MG63 (cell line): ENCODE data around the gene DCDC1. TPM values are rescaled to one million over a fixed set of nuclear protein-coding genes. Genes with fewer than 3 reads are reported as not detected.

Experiments used
- DNase-seq: peaks from one replicate; pipeline ENCODE4 v3.0.0-alpha.2; 2020
- H3K27me3 ChIP-seq: fragments of 250-450 bp; sonication (Bioruptor Pico); 2 replicates; pipeline ENCODE4 v1.5.1; 2020; ENCODE audit warnings: mild to moderate bottlenecking, moderate library complexity
- H3K36me3 ChIP-seq: fragments of 250-450 bp; sonication (Bioruptor Pico); 2 replicates; pipeline ENCODE4 v1.5.1; 2020; ENCODE audit warnings: mild to moderate bottlenecking, moderate library complexity
- H3K4me3 ChIP-seq: fragments of 250-450 bp; sonication (Bioruptor Pico); 2 replicates; pipeline ENCODE4 v1.5.1; 2020; ENCODE audit warnings: mild to moderate bottlenecking, moderate library complexity
- H3K9me3 ChIP-seq: fragments of 250-450 bp; sonication (Bioruptor Pico); 2 replicates; pipeline ENCODE4 v1.5.1; 2020; ENCODE audit warnings: mild to moderate bottlenecking, moderate library complexity
- total RNA-seq: library from RNA; depleted of rRNA; stranded (reverse); fragments of >200 nt; shearing (Covaris generic); gene quantifications from 2 replicates; pipeline ENCODE4 v1.2.3, GENCODE V29; 2014; ENCODE audit warnings: low replicate concordance

The DCDC1 gene
- total RNA-seq, 1 experiment from 2014 or later, result 0.36 TPM

DNA sequence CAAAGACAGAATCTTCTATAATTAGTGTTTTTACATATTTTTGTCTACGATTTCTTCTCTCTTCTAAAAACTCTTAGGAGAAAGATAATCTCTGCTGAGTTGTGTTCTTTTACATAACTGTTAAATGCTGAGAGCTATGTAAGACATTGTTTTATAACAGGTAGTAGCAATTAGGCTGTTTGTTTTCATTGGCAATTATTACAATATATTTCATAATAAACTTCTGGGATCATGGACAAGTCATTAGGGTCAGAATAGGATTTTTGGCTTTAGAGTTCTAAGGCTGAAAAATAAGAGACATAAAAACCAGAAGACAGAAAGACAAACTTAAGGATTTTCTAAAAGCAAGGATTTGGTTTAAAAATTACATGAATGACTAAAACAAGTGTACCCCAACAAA lies 120.8 kb downstream of the DCDC1 start:
- no peak overlapping the region for H3K4me3 ChIP-seq
- no peak for DNase-seq
- H3K27me3 ChIP-seq, result no peaks in the 10 kb centered on the region
- no peaks in the 10 kb centered on the region for H3K9me3 ChIP-seq
- no peaks in the 10 kb centered on the region for H3K36me3 ChIP-seq

DNA sequence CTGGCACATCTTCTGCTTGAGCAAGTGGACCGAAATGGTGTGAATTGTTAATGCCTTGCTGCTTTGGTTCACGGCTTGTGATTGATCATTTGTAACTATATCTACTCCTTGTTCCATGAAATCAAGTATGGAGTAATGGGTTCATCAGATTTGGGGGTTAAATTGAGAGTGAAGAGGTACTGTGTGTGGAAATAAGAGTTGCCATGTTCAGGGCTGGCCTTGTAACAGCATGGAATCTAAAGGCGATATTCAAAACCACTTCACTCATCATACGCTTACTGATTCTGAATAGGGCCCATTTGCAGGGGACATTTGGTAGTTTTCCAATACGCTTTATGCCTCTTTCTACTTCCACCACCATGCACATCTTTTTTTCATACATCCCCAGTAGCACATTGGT lies 122.2 kb downstream of the DCDC1 start:
- no peak overlapping the region for H3K4me3 ChIP-seq
- H3K9me3 ChIP-seq, result no peaks in the 10 kb centered on the region
- H3K27me3 ChIP-seq, result no peaks in the 10 kb centered on the region
- DNase-seq, result no peak
- no peaks in the 10 kb centered on the region for H3K36me3 ChIP-seq

DNA sequence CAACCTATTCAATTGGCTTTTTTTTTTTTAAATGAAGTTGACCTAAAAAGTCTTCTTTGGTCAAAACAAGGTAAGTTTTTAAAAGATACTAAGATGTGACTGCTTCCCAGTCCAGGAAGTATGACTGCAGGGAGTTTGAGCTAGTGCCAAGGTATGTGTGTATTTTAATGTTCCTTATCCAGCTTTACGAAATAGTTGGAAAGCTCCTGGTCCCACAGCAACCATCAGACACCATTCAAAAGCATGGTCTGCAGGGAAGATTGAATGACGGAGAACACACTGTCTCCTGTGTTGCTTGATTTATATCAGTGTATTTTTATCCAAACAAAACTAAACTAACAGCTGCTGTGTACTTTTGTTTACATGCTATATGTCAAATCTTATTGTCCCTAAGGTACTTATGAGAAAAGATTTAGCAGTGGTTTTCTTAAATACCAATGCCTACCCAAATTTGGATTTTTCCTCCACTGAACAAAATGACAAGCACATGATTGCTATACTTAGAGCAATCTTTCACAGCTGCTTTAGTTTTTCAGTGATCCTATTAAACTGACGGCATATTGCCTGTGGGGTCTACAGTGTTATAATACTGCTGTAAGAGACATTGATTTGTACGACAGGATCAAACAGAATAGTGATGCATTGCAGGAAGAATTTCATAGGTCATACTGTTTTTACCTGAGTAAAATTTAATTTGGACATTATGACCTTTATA lies 122.9 kb downstream of the DCDC1 start:
- Histone ChIP-seq H3K27me3 (no peaks in the 10 kb centered on the region), H3K9me3 (no peaks in the 10 kb centered on the region), H3K4me3 (no peak overlapping the region), H3K36me3 (no peaks in the 10 kb centered on the region)
- DNase-seq, result no peak

DNA sequence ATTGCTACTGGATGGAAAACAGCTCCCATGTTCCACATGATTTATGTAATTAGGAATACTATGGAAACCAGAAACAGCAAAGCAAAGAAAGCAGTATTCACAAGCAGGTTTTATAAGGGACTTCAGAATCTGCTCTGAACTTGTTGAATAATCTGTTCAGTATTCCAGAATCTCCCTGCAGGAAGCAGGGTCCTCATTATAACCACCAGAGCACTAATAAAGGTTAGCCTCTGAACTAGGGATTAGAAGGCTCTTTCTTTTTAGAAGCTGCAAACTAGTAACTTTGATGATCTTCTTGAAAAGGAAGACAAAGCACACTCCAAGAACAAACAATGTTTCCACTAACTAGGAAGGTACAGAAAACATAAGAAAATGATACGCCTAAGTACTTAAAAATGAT lies 125.8 kb downstream of the DCDC1 start:
- Histone ChIP-seq H3K36me3 (no peaks in the 10 kb centered on the region), H3K27me3 (no peaks in the 10 kb centered on the region)

GRCh38 chr11:31240340-31240904 lies 129.1 kb downstream of the DCDC1 start:
- H3K9me3 ChIP-seq, result no peaks in the 10 kb centered on the region
- H3K36me3 ChIP-seq, result no peaks in the 10 kb centered on the region
- H3K4me3 ChIP-seq, result no peak overlapping the region
- peak; percentile 6 for DNase-seq
- no peaks in the 10 kb centered on the region for H3K27me3 ChIP-seq

More for the DNA sequence above, 125.8 kb downstream of the DCDC1 start:
- no peaks in the 10 kb centered on the region for H3K9me3 ChIP-seq
- H3K4me3 ChIP-seq, result no peak overlapping the region
- no peak for DNase-seq

- no peak overlapping the region for H3K4me3 ChIP-seq
- no peaks in the 10 kb centered on the region for H3K36me3 ChIP-seq
- H3K9me3 ChIP-seq, result no peaks in the 10 kb centered on the region
- DNase-seq, result peak; percentile 2
- H3K27me3 ChIP-seq, result no peaks in the 10 kb centered on the region
Observed at GRCh38 chr11:31237819-31238760, 131.4 kb downstream of the DCDC1 start.

- no peak for DNase-seq
- H3K36me3 ChIP-seq, result no peaks in the 10 kb centered on the region
- H3K9me3 ChIP-seq, result no peaks in the 10 kb centered on the region
- H3K27me3 ChIP-seq, result no peaks in the 10 kb centered on the region
- H3K4me3 ChIP-seq, result no peak overlapping the region
Observed at GRCh38 chr11:31236143-31236542, 133.4 kb downstream of the DCDC1 start.

- H3K4me3 ChIP-seq, result no peak overlapping the region
- H3K9me3 ChIP-seq, result no peaks in the 10 kb centered on the region
- no peaks in the 10 kb centered on the region for H3K36me3 ChIP-seq
- H3K27me3 ChIP-seq, result no peaks in the 10 kb centered on the region
- no peak for DNase-seq
Observed at GRCh38 chr11:31233425-31233824, 136.1 kb downstream of the DCDC1 start.

- Histone ChIP-seq H3K4me3 (no peak overlapping the region), H3K27me3 (no peaks in the 10 kb centered on the region), H3K36me3 (no peaks in the 10 kb centered on the region), H3K9me3 (no peaks in the 10 kb centered on the region)
- DNase-seq, result no peak
Observed at GRCh38 chr11:31231601-31232000, 137.9 kb downstream of the DCDC1 start.

DNA sequence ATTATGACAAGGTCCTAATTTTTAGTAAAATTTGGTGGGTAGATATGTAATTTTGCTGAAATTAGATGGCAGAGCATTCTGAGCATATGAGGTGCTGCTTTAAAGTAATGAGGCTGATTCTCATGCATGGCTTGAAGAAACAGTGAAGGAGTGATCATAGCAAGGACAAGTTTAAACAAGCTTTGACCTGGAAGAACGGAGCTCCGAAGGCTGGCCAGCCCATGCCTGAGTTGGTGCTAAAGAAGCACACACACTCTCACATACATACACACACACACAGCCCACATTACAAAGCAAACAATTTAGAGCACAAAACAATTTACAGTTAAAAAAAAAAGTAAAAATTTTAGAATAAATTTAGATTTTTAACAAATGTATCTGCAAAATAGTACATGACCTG lies 150.7 kb downstream of the DCDC1 start:
- Histone ChIP-seq H3K36me3 (no peaks in the 10 kb centered on the region), H3K4me3 (no peak overlapping the region), H3K9me3 (no peaks in the 10 kb centered on the region), H3K27me3 (no peaks in the 10 kb centered on the region)
- DNase-seq, result no peak

- H3K9me3 ChIP-seq, result no peaks in the 10 kb centered on the region
- DNase-seq, result no peak
- no peaks in the 10 kb centered on the region for H3K36me3 ChIP-seq
- no peak overlapping the region for H3K4me3 ChIP-seq
- H3K27me3 ChIP-seq, result no peaks in the 10 kb centered on the region
Observed at GRCh38 chr11:31214372-31214771, 155.2 kb downstream of the DCDC1 start.

DNA sequence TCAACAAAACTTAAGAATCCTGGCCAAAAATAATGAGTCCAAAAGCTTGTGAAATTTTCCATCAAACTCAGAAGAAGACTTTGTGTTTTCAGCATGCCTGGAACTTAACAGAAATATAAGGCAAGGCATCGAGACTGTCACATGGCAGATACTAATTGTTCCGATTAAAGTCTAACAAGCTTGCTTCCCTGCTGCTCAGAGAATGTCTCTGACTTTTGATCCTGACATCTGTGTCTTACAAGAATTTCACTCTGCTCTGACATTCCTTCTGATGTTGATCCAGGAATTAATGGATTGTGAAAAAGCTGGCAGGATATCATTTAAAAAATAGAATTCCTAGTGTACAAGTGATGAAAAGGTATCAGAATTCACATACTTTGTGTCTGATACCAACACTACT lies 170.2 kb downstream of the DCDC1 start:
- Histone ChIP-seq H3K4me3 (no peak overlapping the region), H3K36me3 (no peaks in the 10 kb centered on the region), H3K27me3 (no peaks in the 10 kb centered on the region), H3K9me3 (no peaks in the 10 kb centered on the region)
- DNase-seq, result no peak

DNA sequence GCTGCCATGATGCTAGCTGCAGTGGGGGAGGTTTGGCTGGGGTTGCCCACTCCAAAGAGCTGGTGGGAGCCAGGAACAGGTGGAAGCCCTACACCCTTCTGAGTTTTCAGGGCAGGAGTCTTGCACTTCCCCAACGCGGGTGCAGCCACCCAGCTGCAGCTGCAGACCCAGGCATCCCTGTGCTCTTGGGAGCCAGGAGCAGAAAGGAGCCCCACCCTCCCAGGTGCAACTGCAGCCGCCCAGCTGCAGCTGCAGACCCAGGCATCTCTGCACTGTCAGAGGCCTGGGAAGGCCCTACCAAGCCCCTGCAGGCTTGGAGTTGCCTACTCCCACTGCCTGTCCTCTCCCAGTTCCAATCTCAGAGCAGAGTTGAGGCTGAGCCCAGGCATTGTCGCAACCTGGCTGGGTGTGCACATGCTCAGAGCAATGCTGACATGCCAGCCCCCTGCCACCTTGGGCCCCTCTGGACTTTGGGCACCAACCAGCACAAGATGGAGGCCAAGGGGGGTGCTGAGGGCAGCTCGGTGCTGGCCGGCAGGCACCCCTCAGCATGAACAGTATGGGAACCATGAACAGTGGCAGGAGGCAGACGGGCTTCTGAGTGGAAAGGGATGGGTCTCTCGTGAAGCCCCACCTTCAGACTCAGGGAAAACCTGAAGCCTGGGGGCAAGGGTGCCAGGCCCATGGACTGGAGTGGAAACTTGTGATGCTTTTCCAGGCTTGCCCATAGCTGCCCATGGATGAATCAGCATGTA lies 195.4 kb downstream of the DCDC1 start:
- DNase-seq, result no peak
- Histone ChIP-seq H3K27me3 (no peaks in the 10 kb centered on the region), H3K36me3 (no peaks in the 10 kb centered on the region), H3K4me3 (no peak overlapping the region), H3K9me3 (no peaks in the 10 kb centered on the region)

DNA sequence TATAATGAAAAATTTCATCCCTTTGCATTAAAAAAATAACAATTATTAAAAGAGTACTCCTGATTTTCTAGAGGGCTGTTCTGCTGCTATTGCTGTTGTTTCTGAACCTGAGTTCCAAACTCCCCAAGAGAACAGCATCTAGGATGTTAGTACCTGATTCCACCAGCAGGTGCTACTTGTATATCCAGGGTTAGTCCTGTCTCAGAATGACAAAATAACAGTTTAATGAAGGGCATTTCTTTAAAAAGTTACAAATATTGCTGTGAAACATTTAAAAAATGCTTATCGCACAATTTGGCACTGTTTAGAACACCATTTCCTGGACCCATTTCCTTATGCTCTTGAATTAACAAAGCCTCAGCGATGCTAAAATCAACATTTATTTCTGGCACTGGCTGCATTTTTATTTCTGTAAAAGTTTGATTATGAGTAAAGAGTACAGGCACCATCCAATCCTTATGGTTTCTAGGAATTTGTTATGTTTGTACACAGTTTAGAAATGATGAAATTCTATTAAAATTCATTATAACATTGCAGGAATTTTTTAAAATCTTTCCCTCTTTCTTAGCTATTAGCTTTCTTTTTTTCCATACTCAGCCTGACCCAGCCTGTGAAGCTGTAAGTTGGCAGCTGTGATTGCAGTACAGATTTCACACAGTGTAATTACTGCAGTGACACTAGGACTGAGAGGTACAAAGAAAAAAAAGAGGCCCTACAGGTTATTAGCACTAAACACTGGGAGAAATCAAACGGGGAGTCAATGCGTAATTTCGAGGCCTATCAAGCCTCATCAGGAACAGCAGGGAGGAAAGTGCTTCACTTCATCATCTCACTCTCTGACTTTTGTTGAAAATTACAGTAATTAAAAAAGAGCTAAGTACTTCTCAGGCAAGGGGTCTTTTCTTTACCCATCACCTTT lies 208.8 kb downstream of the DCDC1 start:
- Histone ChIP-seq H3K9me3 (no peaks in the 10 kb centered on the region), H3K36me3 (no peaks in the 10 kb centered on the region), H3K27me3 (no peaks in the 10 kb centered on the region), H3K4me3 (no peak overlapping the region)
- no peak for DNase-seq

- H3K9me3 ChIP-seq, result no peaks in the 10 kb centered on the region
- DNase-seq, result no peak
Observed at GRCh38 chr11:31150841-31151240, 218.7 kb downstream of the DCDC1 start.

DNA sequence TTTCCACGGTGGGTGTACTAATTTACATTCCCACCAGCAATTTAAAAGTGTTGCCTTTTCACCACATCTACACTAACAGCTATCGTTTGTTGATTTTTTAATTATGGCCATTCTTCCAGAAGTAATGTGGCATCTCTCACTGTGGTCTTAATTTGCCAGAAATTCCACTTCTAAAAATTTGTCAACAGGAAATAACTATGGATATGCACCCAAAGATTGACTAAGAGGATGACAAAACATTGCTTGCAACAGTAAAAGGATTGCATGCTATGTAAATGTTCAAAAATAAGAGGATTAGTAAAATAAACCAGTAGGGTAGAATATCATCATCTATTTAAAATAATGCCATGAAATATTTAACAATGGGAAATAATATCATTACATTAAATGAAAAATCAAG lies 219.5 kb downstream of the DCDC1 start:
- Histone ChIP-seq H3K36me3 (no peaks in the 10 kb centered on the region), H3K27me3 (no peaks in the 10 kb centered on the region), H3K9me3 (no peaks in the 10 kb centered on the region), H3K4me3 (no peak overlapping the region)
- no peak for DNase-seq

More at GRCh38 chr11:31150841-31151240, 218.7 kb downstream of the DCDC1 start:
- Histone ChIP-seq H3K27me3 (no peaks in the 10 kb centered on the region), H3K36me3 (no peaks in the 10 kb centered on the region), H3K4me3 (no peak overlapping the region)
